Breast epithelium (tissue), 3 donors: ENCODE results near the gene EBF3.

Source experiments
- CTCF ChIP-seq, 3 donors: fragments of 450-650 bp; IDR thresholded peaks; one replicate each; pipeline ENCODE4 v1.5.1; 2016 to 2017; ENCODE audit warnings: antibody characterized with exemption in 3 of 3, mild to moderate bottlenecking in 3 of 3, moderate library complexity in 3 of 3
- POLR2A ChIP-seq: fragments of 450-650 bp; IDR thresholded peaks from one replicate; pipeline ENCODE4 v1.6.1; 2016; ENCODE audit warnings: antibody characterized with exemption, mild to moderate bottlenecking, moderate library complexity
- POLR2AphosphoS5 ChIP-seq, 3 donors: sonication (generic); formaldehyde crosslinking; IDR thresholded peaks; one replicate each; pipeline ENCODE4 v1.6.1; 2017; ENCODE audit warnings: antibody characterized with exemption in 3 of 3

GRCh38 chr10:129857242-129857960, 106.7 kb downstream of the EBF3 start:
- TF ChIP-seq CTCF (IDR thresholded peaks at IDR 0.05): no peak
- no peak for TF ChIP-seq POLR2A
- no peak for TF ChIP-seq POLR2AphosphoS5 (IDR thresholded peaks at IDR 0.05)
